Aorta (tissue), 5 donors: ENCODE results near the gene KRTAP10-2. TPM values are rescaled to one million over a fixed set of nuclear protein-coding genes. Genes with fewer than 3 reads are reported as not detected.
"Not testable (repeated sequence)": the region's sequence is repeated elsewhere in the genome, so short reads cannot be mapped to it uniquely, and the experiment has no call there.

ENCODE experiments used
- ATAC-seq: fragments of 200-7000 bp; cut with Tn5 transposase; one replicate; pipeline ENCODE4 v1.9.1; 2022; ENCODE audit warnings: moderate library complexity; ENCODE audit not compliant: low FRiP score
- DNase-seq, 2 donors: peaks; one replicate each; pipeline ENCODE4 v3.0.0-alpha.2; 2020
- H3K27ac ChIP-seq, 2 donors: one replicate each; pipeline ENCODE4 v1.5.1; 2013; ENCODE audit warnings: low read length in 2 of 2, mild to moderate bottlenecking in 2 of 2, moderate library complexity in 2 of 2, control low read depth in 1 of 2, inconsistent platforms in 1 of 2, low read depth in 1 of 2
- H3K27me3 ChIP-seq, 2 donors: one replicate each; pipeline ENCODE4 v1.6.1; 2013; ENCODE audit warnings: control low read depth in 1 of 2, low read length in 1 of 2, mild to moderate bottlenecking in 1 of 2, moderate library complexity in 1 of 2; ENCODE audit not compliant: insufficient read depth in 2 of 2, control insufficient read depth in 1 of 2
- H3K36me3 ChIP-seq, 2 donors: one replicate each; pipeline ENCODE4 v1.6.1; 2013; ENCODE audit warnings: control low read depth in 1 of 2, low read length in 1 of 2, mild to moderate bottlenecking in 1 of 2; ENCODE audit not compliant: insufficient read depth in 2 of 2, control insufficient read depth in 1 of 2
- H3K4me1 ChIP-seq, 2 donors: one replicate each; pipeline ENCODE4 v1.6.1; 2013; ENCODE audit warnings: low read length in 2 of 2, control low read depth in 1 of 2, mild to moderate bottlenecking in 1 of 2, moderate library complexity in 1 of 2; ENCODE audit not compliant: insufficient read depth in 2 of 2, control insufficient read depth in 1 of 2
- H3K4me3 ChIP-seq, 2 donors: one replicate each; pipeline ENCODE4 v1.5.1; 2013; ENCODE audit warnings: low read length in 2 of 2, control low read depth in 1 of 2, mild to moderate bottlenecking in 1 of 2
- H3K9me3 ChIP-seq: one replicate; pipeline ENCODE4 v1.6.1; 2013; ENCODE audit warnings: mild to moderate bottlenecking, low read length; ENCODE audit not compliant: control insufficient read depth
- WGBS, 2 donors: extraction: QIAGEN DNeasy Blood & Tissue Kit; methylation state at CpG; one replicate each; pipeline ENCODE4 v1.1.7; 2013; 5-methylcytosine and 5-hydroxymethylcytosine counted together
- intact Hi-C, 2 donors: fragments of 100-400 bp; cut with DNase I; formaldehyde crosslinking; loops; one replicate each; pipeline versions ENCODE4 v1.14.2 to v1.15.0; 2022
- polyA plus RNA-seq, 2 donors: library from polyadenylated mRNA; stranded (reverse); fragments of 200-250 nt; gene quantifications; one replicate each; pipeline ENCODE4 v1.2.3, GENCODE V29; 2013
- total RNA-seq, 2 donors: library from RNA; stranded (reverse); fragmentation: NEBNext Ultra II Directional; extraction: Animal tissue kit (Norgen Biotek cat#: 25700); gene quantifications; one replicate each; pipeline ENCODE4 v1.2.1, GENCODE V29; 2021
- donor health status: healthy with polysubstance abuse.
- donor health status: Bipolar disorder and iron deficiency.
- donor health status: DM: no; HTN: no; CAD: no.
- donor health status: DM: no; HTN: no; CAD: no.
- donor health status: DM: yes; HTN: yes; CAD: no.

The KRTAP10-2 gene
- total and polyA plus RNA-seq, 4 donors: not detected

DNA sequence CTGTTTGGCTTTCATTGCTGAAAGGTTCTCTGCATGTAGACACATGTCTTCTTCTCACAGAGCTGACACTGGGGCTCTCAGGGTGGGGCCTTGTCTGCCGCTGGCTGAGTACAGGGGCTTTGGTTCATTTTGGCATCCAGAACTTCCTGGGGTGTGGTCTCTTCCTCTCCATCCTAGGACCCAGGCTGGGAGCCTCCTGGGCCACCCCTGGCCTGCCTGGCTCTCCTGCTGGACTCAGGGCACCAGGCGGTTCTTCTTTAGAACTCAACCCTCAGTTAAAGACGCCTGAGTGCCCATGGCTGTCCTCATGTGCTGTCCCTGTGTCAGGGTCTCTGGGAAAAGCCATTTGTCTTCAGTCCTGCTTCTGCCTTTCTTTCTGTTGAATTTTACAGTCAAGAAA, 34.6 kb upstream of the KRTAP10-2 start:
- DNase-seq (peak in 1 of 2 donors; percentile 34), ATAC-seq (no peak)
- intact Hi-C loops: no loop called here
- H3K4me1 ChIP-seq: no peaks in the 10 kb centered on the region
- no peak overlapping the region for H3K4me3 ChIP-seq
- no peak overlapping the region for H3K27ac ChIP-seq
- WGBS, 2 donors: 87 to 89% methylated on average over 3 of the region's 3 CpGs
- H3K36me3 ChIP-seq: no peaks in the 10 kb centered on the region
- no peaks in the 10 kb centered on the region for H3K27me3 ChIP-seq
- peaks cover 4% of the 10 kb centered on the region for H3K9me3 ChIP-seq

DNA sequence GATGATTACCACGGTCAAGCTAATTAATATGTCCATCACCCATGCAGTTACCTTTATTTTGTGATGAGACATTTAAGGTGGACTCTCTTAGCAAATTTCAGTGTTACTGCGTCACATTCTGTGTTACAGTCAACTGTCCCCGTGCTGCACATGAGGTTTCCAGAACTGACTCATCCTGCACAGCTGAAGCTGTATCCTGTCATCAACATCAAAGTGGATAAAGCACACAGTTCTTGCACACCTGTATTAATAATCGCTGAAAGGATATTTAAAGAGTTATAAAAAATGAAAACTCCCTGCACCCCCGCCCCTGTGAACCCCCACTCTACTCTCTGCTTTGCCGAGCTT, 32.5 kb upstream of the KRTAP10-2 start:
- Histone ChIP-seq H3K36me3 (no peaks in the 10 kb centered on the region), H3K4me1 (no peaks in the 10 kb centered on the region), H3K4me3 (no peak overlapping the region), H3K9me3 (peaks cover 6% of the 10 kb centered on the region), H3K27me3 (no peaks in the 10 kb centered on the region), H3K27ac (no peak overlapping the region)
- 74 to 79% methylated on average over 6 of the region's 6 CpGs for WGBS, 2 donors
- ATAC-seq (no peak), DNase-seq (no peak)
- intact Hi-C loops: no loop called here

DNA sequence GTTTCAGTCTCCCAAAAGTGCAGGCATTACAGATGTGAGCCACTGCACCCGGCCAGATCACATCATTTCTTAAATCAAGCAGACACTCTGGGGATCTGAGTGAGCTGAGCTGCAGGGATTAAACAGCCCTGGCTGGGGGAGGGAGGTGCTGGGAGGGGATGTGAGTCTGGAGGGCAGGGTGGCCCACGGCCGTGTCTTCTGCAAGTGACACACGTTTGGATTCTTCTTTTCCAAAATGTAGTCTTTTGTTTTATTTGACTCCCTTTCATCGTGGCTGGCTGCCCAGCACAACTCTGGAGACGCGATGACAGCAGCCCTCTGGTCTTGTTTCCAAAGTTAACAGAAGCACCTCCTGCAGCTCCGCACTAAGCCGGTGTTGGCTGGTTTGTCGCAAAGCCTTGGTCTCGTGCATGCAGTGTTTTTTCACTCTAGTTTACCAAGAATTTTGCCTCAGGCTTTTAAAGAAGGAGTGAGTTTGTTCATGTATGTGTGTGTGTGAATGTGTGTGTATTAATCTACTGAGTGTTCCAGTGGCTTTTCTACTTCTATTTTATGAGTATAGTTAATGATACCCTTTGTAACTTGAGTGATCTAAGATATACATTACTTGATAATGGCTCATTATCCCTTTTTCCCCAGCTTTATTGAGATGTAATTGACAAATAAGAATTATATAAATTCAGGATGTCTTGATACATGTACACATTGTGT, 31.9 kb upstream of the KRTAP10-2 start:
- H3K9me3 ChIP-seq: peaks cover 6% of the 10 kb centered on the region
- DNase-seq: no peak
- intact Hi-C loops: no loop called here
- H3K36me3 ChIP-seq: no peaks in the 10 kb centered on the region
- no peak overlapping the region for H3K4me3 ChIP-seq
- no peak for ATAC-seq
- H3K4me1 ChIP-seq: no peaks in the 10 kb centered on the region
- no peak overlapping the region for H3K27ac ChIP-seq
- 0 to 5% methylated on average over 11 of the region's 11 CpGs for WGBS, 2 donors
- H3K27me3 ChIP-seq: no peaks in the 10 kb centered on the region

GRCh38 chr21:44582055-44582454, 30.8 kb upstream of the KRTAP10-2 start:
- intact Hi-C loops: no loop called here
- Histone ChIP-seq H3K4me3 (no peak overlapping the region), H3K27me3 (no peaks in the 10 kb centered on the region), H3K36me3 (no peaks in the 10 kb centered on the region), H3K4me1 (no peaks in the 10 kb centered on the region), H3K9me3 (peaks cover 9% of the 10 kb centered on the region), H3K27ac (no peak overlapping the region)
- ATAC-seq (no peak), DNase-seq (no peak)
- WGBS, 2 donors: 80 to 85% methylated on average over 15 of the region's 15 CpGs

- Histone ChIP-seq H3K4me3 (no peak overlapping the region), H3K27me3 (no peaks in the 10 kb centered on the region), H3K27ac (no peak overlapping the region), H3K9me3 (peaks cover 9% of the 10 kb centered on the region), H3K36me3 (no peaks in the 10 kb centered on the region), H3K4me1 (no peaks in the 10 kb centered on the region)
- intact Hi-C loops: no loop called here
- ATAC-seq (no peak), DNase-seq (no peak)
- WGBS, 2 donors: 95 to 96% methylated on average over 3 of the region's 3 CpGs
These were observed 29.9 kb upstream of the KRTAP10-2 start for GRCh38 chr21:44581158-44581557.

DNA sequence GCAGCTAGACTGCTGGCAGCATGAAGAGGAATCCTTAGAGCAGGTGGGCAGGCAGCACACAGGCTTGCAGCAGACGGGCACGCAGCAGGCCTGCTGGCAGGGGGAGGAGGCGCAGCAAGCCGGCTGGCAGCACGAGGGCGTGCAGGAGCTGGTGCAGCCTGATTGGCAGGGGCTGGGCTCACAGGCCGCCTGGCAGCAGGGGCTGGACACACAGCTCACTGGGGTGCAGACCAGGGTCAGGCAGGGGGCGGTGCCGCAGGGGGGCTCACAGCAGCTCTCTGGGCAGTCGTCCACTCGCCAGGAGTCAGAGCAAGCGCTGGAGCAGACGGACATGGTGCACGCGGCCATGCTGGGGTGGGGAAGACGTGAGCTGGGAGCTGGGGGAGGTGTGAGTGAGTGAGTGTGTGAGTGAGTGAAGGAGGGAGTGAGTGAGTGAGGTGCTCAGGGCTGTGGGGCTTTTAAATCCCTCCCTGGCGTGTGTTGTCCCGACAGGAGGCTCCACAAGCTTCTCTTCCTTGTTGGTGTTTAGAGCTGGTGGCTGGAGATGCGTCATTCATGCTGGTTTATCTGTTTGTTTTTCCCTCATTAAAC, 29.0 kb upstream of the KRTAP10-2 start, which contains the start of gene KRTAP10-5:
Gene KRTAP10-5, minus strand, starts transcription at position 374 of the 591 bp plus-strand sequence. Its CDS starts 26 bp downstream, at position 348.
- intact Hi-C loops, H3K9me3 ChIP-seq, H3K4me3 ChIP-seq, H3K36me3 ChIP-seq, H3K4me1 ChIP-seq, H3K27ac ChIP-seq, H3K27me3 ChIP-seq, ATAC-seq: not testable (repeated sequence)
- peak in 1 of 2 donors; percentile 50 for DNase-seq
- 31 to 45% methylated on average over 17 to 19 of the region's 19 CpGs for WGBS, 2 donors

- no peak for ATAC-seq
- Histone ChIP-seq H3K27me3 (no peaks in the 10 kb centered on the region), H3K9me3 (peaks cover 7% of the 10 kb centered on the region), H3K27ac (no peak overlapping the region), H3K4me3 (no peak overlapping the region), H3K36me3 (no peaks in the 10 kb centered on the region), H3K4me1 (no peaks in the 10 kb centered on the region)
- WGBS, 2 donors: 73 to 74% methylated on average over 6 to 7 of the region's 7 CpGs
- intact Hi-C loops: no loop called here
- DNase-seq: no peak
These were observed 28.5 kb upstream of the KRTAP10-2 start for GRCh38 chr21:44579833-44580144.

DNA sequence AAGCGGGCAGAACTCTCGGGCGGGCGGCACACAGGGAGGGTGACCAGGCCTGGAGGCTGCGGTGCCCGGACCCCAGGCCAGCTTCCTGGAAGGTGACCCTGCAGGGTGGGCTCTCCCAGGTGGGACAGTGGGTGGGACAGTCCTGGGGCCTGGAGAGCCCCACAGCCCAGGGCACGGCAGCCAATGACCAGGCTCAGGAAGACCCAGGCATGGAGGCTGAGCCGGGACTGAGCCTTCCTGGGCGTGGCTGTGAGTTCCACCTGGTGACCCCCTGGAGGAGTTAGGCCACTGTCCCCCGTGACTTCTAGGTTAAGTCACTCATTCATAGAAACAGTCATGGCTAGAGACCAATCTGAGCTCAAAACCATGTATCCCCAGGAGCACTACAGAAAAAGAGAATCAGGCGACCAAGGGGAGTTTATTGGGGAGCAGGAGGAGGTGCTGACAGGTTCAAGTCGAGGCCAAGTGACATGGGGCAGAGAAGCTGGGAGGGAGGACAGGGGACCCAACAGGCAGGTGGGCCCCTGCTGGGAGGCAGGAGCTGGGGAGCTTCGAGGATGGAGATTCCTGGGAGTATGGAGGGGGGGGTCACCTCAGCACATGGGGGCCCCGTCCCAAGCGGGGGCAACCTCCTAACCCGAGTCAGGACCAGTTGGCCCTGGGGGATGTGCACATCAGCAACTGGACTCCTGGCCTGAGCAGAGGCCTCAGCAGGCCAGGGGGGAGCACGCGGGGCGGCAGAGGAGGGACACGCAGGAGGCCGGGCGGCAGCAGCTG, 27.9 kb upstream of the KRTAP10-2 start:
- Histone ChIP-seq H3K27ac (no peak overlapping the region), H3K4me3 (no peak overlapping the region), H3K27me3 (no peaks in the 10 kb centered on the region), H3K36me3 (no peaks in the 10 kb centered on the region), H3K9me3 (peaks cover 7% of the 10 kb centered on the region), H3K4me1 (no peaks in the 10 kb centered on the region)
- peak in 1 of 2 donors; percentile 60 for DNase-seq
- intact Hi-C loops: no loop called here
- 77 to 85% methylated on average over 15 to 22 of the region's 22 CpGs for WGBS, 2 donors
- peak; percentile 33 for ATAC-seq
